Body of pancreas (tissue), 4 donors: ENCODE measurements around the gene NCAM2. TPM values are rescaled to one million over a fixed set of nuclear protein-coding genes. Genes with fewer than 3 reads are reported as not detected.
A peak's percentile ranks its signal among the peaks of the same experiment; 100 is the strongest.

Experiments used
- ATAC-seq: fragments of 150-250 bp; one replicate; pipeline ENCODE4 v1.9.1; 2016
- DNase-seq, 4 donors: peaks; one replicate each; pipeline ENCODE4 v3.0.0-alpha.2; 2019
- H3K27ac ChIP-seq, 4 donors: fragments of 200-600 bp; sonication (generic); 1 replicate in 3 of 4; 2 replicates in 1 of 4; pipeline versions ENCODE4 v1.5.1 to v1.6.1; 2016 to 2019; ENCODE audit warnings: mild to moderate bottlenecking in 1 of 4, mixed read lengths in 1 of 4, moderate library complexity in 1 of 4
- H3K27me3 ChIP-seq, 2 donors: fragments of 200-600 bp; sonication (generic); one replicate each; pipeline ENCODE4 v1.6.0; 2016; ENCODE audit warnings: mild to moderate bottlenecking in 1 of 2
- H3K36me3 ChIP-seq, 2 donors: fragments of 200-600 bp; sonication (generic); replicated peaks in 1 of 2; 2 replicates each; pipeline ENCODE4 v1.5.1; 2016; ENCODE audit warnings: low read depth in 2 of 2; ENCODE audit not compliant: insufficient read depth in 1 of 2
- H3K4me1 ChIP-seq: fragments of 200-600 bp; sonication (generic); one replicate; pipeline ENCODE4 v1.6.0; 2016
- H3K4me3 ChIP-seq, 2 donors: fragments of 200-600 bp; sonication (generic); 1 replicate in 1 of 2; 2 replicates in 1 of 2; pipeline ENCODE4 v1.5.1; 2016 to 2019
- H3K9me3 ChIP-seq, 3 donors: fragments of 200-600 bp; sonication (generic); 1 replicate in 2 of 3; 2 replicates in 1 of 3; pipeline ENCODE4 v1.5.1; 2016
- POLR2A ChIP-seq, 3 donors: fragments of 450-650 bp; IDR thresholded peaks; one replicate each; pipeline ENCODE4 v1.6.1; 2016; ENCODE audit warnings: antibody characterized with exemption in 3 of 3, mild to moderate bottlenecking in 2 of 3
- WGBS, 2 donors: methylation state at CpG; one replicate each; pipeline ENCODE4 v1.1.5; 2017; 5-methylcytosine and 5-hydroxymethylcytosine counted together
- intact Hi-C: fragments of 100-400 bp; cut with DNase I; formaldehyde crosslinking; loops from one replicate; pipeline ENCODE4 v1.15.1; 2023
- total RNA-seq, 2 donors: library from RNA; depleted of rRNA; stranded (reverse); fragments of >200 nt; gene quantifications; one replicate each; pipeline ENCODE4 v1.1.0, GENCODE V29; 2016
- TF ChIP-seq, protein P1 (sequence below), 7 experiments: fragments of 450-650 bp in 4 of 7; fragments of 200-600 bp in 3 of 7; sonication (generic) in 3 of 7; IDR thresholded peaks; one replicate each; pipeline ENCODE4 v1.5.1; 2016 to 2019; ENCODE audit warnings: antibody characterized with exemption in 7 of 7

Gene NCAM2
- total RNA-seq, 2 donors from 2014 or later: under 0.01 to 0.26 TPM

DNA sequence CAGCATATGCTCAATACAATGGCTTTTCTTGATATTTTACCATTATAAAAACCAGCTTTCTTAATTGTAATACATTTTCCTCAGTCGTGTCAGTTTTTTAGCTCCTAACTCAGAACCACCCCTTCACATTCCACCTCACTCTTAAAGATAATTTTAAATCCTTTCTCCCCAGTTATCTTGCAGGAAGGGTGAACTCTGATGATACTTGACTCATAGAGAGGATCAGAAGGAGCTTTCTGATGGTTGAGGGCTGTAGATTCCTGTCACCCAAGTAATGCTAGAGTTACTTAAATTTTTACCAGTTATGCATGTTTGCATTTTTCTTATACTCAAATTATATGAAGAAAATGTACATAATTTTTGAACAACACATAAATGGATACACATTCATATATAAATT, 233.7 kb downstream of the NCAM2 start:
- intact Hi-C loops: no loop called here
- H3K4me3 ChIP-seq: no peak overlapping the region
- no peak overlapping the region for H3K27ac ChIP-seq
- H3K36me3 ChIP-seq: no peaks in the 10 kb centered on the region
- no peaks in the 10 kb centered on the region for H3K27me3 ChIP-seq
- H3K9me3 ChIP-seq: no peaks in the 10 kb centered on the region
- H3K4me1 ChIP-seq: no peaks in the 10 kb centered on the region
- DNase-seq: no peak
- TF ChIP-seq, protein P1, sequence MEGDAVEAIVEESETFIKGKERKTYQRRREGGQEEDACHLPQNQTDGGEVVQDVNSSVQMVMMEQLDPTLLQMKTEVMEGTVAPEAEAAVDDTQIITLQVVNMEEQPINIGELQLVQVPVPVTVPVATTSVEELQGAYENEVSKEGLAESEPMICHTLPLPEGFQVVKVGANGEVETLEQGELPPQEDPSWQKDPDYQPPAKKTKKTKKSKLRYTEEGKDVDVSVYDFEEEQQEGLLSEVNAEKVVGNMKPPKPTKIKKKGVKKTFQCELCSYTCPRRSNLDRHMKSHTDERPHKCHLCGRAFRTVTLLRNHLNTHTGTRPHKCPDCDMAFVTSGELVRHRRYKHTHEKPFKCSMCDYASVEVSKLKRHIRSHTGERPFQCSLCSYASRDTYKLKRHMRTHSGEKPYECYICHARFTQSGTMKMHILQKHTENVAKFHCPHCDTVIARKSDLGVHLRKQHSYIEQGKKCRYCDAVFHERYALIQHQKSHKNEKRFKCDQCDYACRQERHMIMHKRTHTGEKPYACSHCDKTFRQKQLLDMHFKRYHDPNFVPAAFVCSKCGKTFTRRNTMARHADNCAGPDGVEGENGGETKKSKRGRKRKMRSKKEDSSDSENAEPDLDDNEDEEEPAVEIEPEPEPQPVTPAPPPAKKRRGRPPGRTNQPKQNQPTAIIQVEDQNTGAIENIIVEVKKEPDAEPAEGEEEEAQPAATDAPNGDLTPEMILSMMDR (IDR thresholded peaks at IDR 0.05): no peak
- no peak for TF ChIP-seq POLR2A (IDR thresholded peaks at IDR 0.05)
- ATAC-seq: no peak
- WGBS, 2 donors: 6 to 10% methylated on average over 1 of the region's 1 CpG

DNA sequence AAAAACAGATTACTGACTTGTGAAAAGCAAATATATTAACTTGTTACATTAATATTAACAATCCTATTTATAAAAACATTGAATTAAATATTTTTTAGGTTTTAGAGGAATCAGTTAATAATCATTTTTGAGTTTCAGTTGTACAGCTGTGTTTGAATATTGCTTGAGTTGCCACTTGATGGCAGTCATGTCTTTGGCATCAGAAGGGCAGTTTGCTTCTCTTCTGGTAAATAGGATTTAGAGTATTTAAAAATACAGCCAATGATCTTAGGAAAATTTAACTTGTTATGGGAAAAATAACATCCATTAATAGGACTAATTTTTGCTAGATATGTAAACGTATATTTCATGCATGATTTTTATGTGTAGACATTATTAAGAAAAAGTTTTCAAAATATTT, 234.1 kb downstream of the NCAM2 start:
- no peak for DNase-seq

DNA sequence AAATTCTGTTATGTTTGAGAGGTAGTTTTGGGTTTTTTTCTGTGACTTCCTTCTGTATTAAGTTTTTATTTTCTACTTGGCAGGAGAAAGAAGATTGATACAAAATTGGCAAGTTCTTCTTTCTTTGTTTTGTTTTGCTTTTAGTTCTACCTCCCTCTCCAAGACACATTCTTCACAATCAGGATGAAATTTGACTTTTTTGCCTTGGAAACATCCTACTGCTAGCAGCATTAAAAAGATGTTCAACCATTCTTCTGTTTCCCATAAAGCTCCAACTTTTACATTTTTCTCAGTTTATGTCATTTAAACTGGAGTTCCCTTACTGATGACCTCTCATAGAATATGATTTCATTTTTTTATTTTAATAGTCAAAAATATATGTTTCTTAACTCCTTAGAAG, 234.8 kb downstream of the NCAM2 start:
- TF ChIP-seq POLR2A (IDR thresholded peaks at IDR 0.05): no peak
- TF ChIP-seq, protein P1 (IDR thresholded peaks at IDR 0.05): no peak
- intact Hi-C loops: no loop called here
- DNase-seq: no peak

More for the DNA sequence above, 234.1 kb downstream of the NCAM2 start:
- no peaks in the 10 kb centered on the region for H3K9me3 ChIP-seq
- intact Hi-C loops: no loop called here
- ATAC-seq: no peak
- TF ChIP-seq POLR2A (IDR thresholded peaks at IDR 0.05): no peak
- TF ChIP-seq, protein P1 (IDR thresholded peaks at IDR 0.05): peak in 5 of 7 experiments; percentile 21 to 39 (median 29)
- no peak overlapping the region for H3K27ac ChIP-seq
- no peaks in the 10 kb centered on the region for H3K4me1 ChIP-seq
- H3K4me3 ChIP-seq: no peak overlapping the region
- no peaks in the 10 kb centered on the region for H3K27me3 ChIP-seq
- H3K36me3 ChIP-seq: no peaks in the 10 kb centered on the region
- WGBS, 2 donors: 0 to 11% methylated on average over 1 of the region's 1 CpG

DNA sequence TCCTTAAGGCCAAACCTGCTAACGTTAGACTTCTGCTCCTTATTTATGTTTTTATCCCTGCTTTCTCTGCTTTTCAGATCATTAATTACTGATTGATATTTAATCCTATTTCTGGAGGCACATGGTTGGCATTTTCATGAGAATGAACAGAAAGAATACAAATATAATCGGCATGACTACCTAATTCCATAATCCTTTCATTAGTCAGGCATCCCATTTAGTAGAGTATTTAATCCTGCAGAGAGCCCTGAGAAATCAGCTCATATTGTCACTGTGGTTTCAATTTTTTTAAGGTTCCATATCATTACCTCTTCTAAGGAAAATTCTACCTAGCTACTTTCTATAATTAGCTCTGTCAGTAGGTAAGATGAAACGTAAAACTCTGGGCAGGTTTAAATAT, 238.8 kb downstream of the NCAM2 start:
- no peak for DNase-seq
- 44 to 47% methylated on average over 3 of the region's 3 CpGs for WGBS, 2 donors
- no peak for ATAC-seq
- intact Hi-C loops: no loop called here
- no peak overlapping the region for H3K27ac ChIP-seq
- H3K4me1 ChIP-seq: no peaks in the 10 kb centered on the region
- no peaks in the 10 kb centered on the region for H3K27me3 ChIP-seq
- no peak overlapping the region for H3K4me3 ChIP-seq
- H3K9me3 ChIP-seq: no peaks in the 10 kb centered on the region
- no peak for TF ChIP-seq POLR2A (IDR thresholded peaks at IDR 0.05)
- TF ChIP-seq, protein P1 (IDR thresholded peaks at IDR 0.05): no peak
- H3K36me3 ChIP-seq: no peaks in the 10 kb centered on the region

More for the DNA sequence above, 234.8 kb downstream of the NCAM2 start:
- H3K36me3 ChIP-seq: no peaks in the 10 kb centered on the region
- H3K4me3 ChIP-seq: no peak overlapping the region
- H3K27ac ChIP-seq: no peak overlapping the region
- H3K27me3 ChIP-seq: no peaks in the 10 kb centered on the region
- ATAC-seq: no peak
- H3K4me1 ChIP-seq: no peaks in the 10 kb centered on the region
- H3K9me3 ChIP-seq: no peaks in the 10 kb centered on the region

DNA sequence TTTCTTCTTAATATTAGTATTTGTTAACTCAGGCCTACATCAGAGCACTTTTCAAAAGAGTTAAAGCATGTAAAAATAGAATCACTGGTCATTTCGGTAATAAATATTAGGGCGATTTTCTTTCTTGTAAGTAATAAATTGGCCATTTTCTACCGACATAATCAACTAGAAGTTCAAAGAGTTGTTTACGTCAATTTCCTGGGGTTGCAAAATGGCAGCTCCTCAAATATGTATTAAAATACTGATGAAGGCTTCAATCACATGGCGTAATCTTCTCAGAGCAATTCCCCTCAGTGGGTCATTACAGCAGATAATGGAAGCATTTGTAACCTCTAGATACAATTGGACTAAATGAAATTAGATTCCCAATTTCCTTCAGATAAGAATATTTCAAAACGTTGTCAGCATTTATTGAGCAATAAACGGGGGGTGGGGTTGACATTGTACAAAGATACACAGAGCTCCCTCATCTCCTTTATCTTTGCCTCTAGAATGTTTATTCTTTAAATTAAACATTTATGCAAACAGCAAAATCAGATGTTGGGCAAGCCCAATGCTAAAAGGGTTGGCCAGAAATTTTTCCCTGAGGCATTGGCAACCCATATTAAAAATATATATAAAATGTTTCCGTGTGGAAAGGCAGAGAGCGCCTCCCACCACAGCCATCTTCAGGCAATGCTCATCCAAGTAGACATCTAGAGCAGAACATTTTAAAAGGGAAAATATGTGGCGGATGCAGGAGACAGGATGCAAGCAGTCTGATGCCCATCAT, 240.6 kb downstream of the NCAM2 start:
- Histone ChIP-seq H3K27ac (no peak overlapping the region), H3K27me3 (no peaks in the 10 kb centered on the region), H3K36me3 (no peaks in the 10 kb centered on the region), H3K4me1 (no peaks in the 10 kb centered on the region), H3K9me3 (no peaks in the 10 kb centered on the region), H3K4me3 (no peak overlapping the region)
- TF ChIP-seq POLR2A (IDR thresholded peaks at IDR 0.05): no peak
- TF ChIP-seq, protein P1 (IDR thresholded peaks at IDR 0.05): no peak
- intact Hi-C loops: no loop called here
- DNase-seq (no peak), ATAC-seq (no peak)
- WGBS, 2 donors: 62 to 69% methylated on average over 10 of the region's 10 CpGs
